Activated CD8-positive, alpha-beta T cell treated with anti-CD3 and anti-CD28 coated beads for 36 hours (primary cell): ENCODE measurements around the gene LUZP2. TPM values are rescaled to one million over a fixed set of nuclear protein-coding genes. Genes with fewer than 3 reads are reported as not detected.

ENCODE experiments used
- ATAC-seq: fragments of 200-7000 bp; cut with Tn5 transposase; one replicate; pipeline ENCODE4 v1.10.0; 2021; ENCODE audit warnings: mild to moderate bottlenecking, moderate library complexity
- CTCF ChIA-PET: fragments of 350-600 bp; sonication (Branson Sonifier 250); formaldehyde crosslinking; loops from one replicate; lab custom pipeline; 2021; ENCODE audit warnings: antibody characterized with exemption; lab: Charles Lee
- POLR2A ChIA-PET: fragments of 350-600 bp; sonication (Branson Sonifier 250); formaldehyde crosslinking; loops from one replicate; lab custom pipeline; 2021; ENCODE audit warnings: antibody characterized with exemption; lab: Charles Lee
- DNase-seq: peaks from one replicate; pipeline ENCODE4 v3.0.0-alpha.2; 2020
- H3K27ac Mint-ChIP-seq: one replicate; pipeline ENCODE4 v1.8.0; 2021; ENCODE audit warnings: mild to moderate bottlenecking, mixed read lengths
- H3K27me3 Mint-ChIP-seq: one replicate; pipeline ENCODE4 v1.8.0; 2021; ENCODE audit warnings: mixed read lengths
- H3K36me3 Mint-ChIP-seq: one replicate; pipeline ENCODE4 v1.8.0; 2021; ENCODE audit warnings: low read depth, mixed read lengths
- H3K4me1 Mint-ChIP-seq: one replicate; pipeline ENCODE4 v1.8.0; 2021; ENCODE audit warnings: low read depth, mixed read lengths
- H3K4me3 Mint-ChIP-seq: one replicate; pipeline ENCODE4 v1.8.0; 2021; ENCODE audit warnings: mild to moderate bottlenecking, moderate library complexity, mixed read lengths
- H3K9me3 Mint-ChIP-seq: one replicate; pipeline ENCODE4 v1.8.0; 2021; ENCODE audit warnings: mixed read lengths
- CTCF ChIP-seq: fragments of 200-600 bp; IDR thresholded peaks from one replicate; pipeline ENCODE4 v1.8.0; 2022; ENCODE audit warnings: antibody characterized with exemption, mild to moderate bottlenecking
- intact Hi-C: fragments of 100-400 bp; cut with micrococcal nuclease; formaldehyde crosslinking; loops from one replicate; pipeline ENCODE4 v1.10.0; 2022
- total RNA-seq, 2 experiments: library from RNA; stranded (reverse); gene quantifications; one replicate each; pipeline ENCODE4 v1.2.3, GENCODE V29; 2021

LUZP2 gene
- total RNA-seq, 2 experiments from 2014 or later: not detected

GRCh38 chr11:24687531-24688147 is 190.8 kb downstream of the LUZP2 start:
- Mint-ChIP-seq H3K4me1 (no peaks in the 10 kb centered on the region), H3K4me3 (no peak overlapping the region), H3K27ac (no peak overlapping the region), H3K27me3 (no peaks in the 10 kb centered on the region), H3K36me3 (no peaks in the 10 kb centered on the region), H3K9me3 (peaks cover 10% of the 10 kb centered on the region)
- no peak for DNase-seq
- ChIA-PET POLR2A (no interaction called here), CTCF (no interaction called here)
- TF ChIP-seq CTCF: no peak
- intact Hi-C loops: no loop called here
- no peak for ATAC-seq

GRCh38 chr11:24688981-24689380 is 192.1 kb downstream of the LUZP2 start:
- Mint-ChIP-seq H3K27ac (no peak overlapping the region), H3K4me3 (no peak overlapping the region), H3K9me3 (peaks cover 6% of the 10 kb centered on the region), H3K4me1 (no peaks in the 10 kb centered on the region), H3K27me3 (no peaks in the 10 kb centered on the region), H3K36me3 (no peaks in the 10 kb centered on the region)
- intact Hi-C loops: no loop called here
- CTCF ChIA-PET: no interaction called here
- no peak for DNase-seq
- POLR2A ChIA-PET: no interaction called here
- TF ChIP-seq CTCF: no peak
- no peak for ATAC-seq

- intact Hi-C loops: no loop called here
- CTCF ChIA-PET: no interaction called here
These were observed 200.8 kb downstream of the LUZP2 start for GRCh38 chr11:24697522-24698111.

GRCh38 chr11:24704716-24705115 is 207.9 kb downstream of the LUZP2 start:
- POLR2A ChIA-PET: no interaction called here
- no peak overlapping the region for H3K4me3 Mint-ChIP-seq
- H3K4me1 Mint-ChIP-seq: no peaks in the 10 kb centered on the region
- CTCF ChIA-PET: no interaction called here
- no peak for DNase-seq
- H3K27ac Mint-ChIP-seq: no peak overlapping the region
- H3K36me3 Mint-ChIP-seq: no peaks in the 10 kb centered on the region
- no peak for TF ChIP-seq CTCF
- intact Hi-C loops: no loop called here
- H3K27me3 Mint-ChIP-seq: no peaks in the 10 kb centered on the region
- ATAC-seq: no peak
- peaks cover 6% of the 10 kb centered on the region for H3K9me3 Mint-ChIP-seq

More at GRCh38 chr11:24697522-24698111, 200.8 kb downstream of the LUZP2 start:
- Mint-ChIP-seq H3K4me3 (no peak overlapping the region), H3K27me3 (no peaks in the 10 kb centered on the region), H3K9me3 (peaks cover 3% of the 10 kb centered on the region), H3K4me1 (no peaks in the 10 kb centered on the region), H3K27ac (no peak overlapping the region), H3K36me3 (no peaks in the 10 kb centered on the region)
- POLR2A ChIA-PET: no interaction called here
- TF ChIP-seq CTCF: no peak
- DNase-seq (no peak), ATAC-seq (no peak)

GRCh38 chr11:24705474-24705873 is 208.6 kb downstream of the LUZP2 start:
- POLR2A ChIA-PET: no interaction called here
- no peak overlapping the region for H3K27ac Mint-ChIP-seq
- no peaks in the 10 kb centered on the region for H3K4me1 Mint-ChIP-seq
- DNase-seq: no peak
- CTCF ChIA-PET: no interaction called here
- H3K9me3 Mint-ChIP-seq: peaks cover 6% of the 10 kb centered on the region
- H3K27me3 Mint-ChIP-seq: no peaks in the 10 kb centered on the region
- no peak for TF ChIP-seq CTCF
- H3K4me3 Mint-ChIP-seq: no peak overlapping the region
- intact Hi-C loops: no loop called here
- H3K36me3 Mint-ChIP-seq: no peaks in the 10 kb centered on the region
- ATAC-seq: no peak
